ENCODE data around the gene MRPL57.
"Not testable (repeated sequence)": the region's sequence is repeated elsewhere in the genome, so short reads cannot be mapped to it uniquely, and the experiment has no call there.

MRPL57 gene

GRCh38 chr13:21176215-21176981 is at the start of gene MRPL57, which contains the start of gene SKA3:
Gene MRPL57 (plus strand): TSS chr13:21176658. CDS start chr13:21176917, 259 bp downstream.
Gene SKA3 (minus strand): TSS chr13:21176552. CDS start chr13:21176477, 75 bp downstream.
- DNase-seq (ENCODE audit: low read depth), result peak; percentile 91

- no peak for DNase-seq (ENCODE audit: low read depth)
These were observed 46.3 kb upstream of the MRPL57 start for GRCh38 chr13:21130116-21130515.

- DNase-seq (ENCODE audit: low read depth), result no peak
These were observed 43.4 kb upstream of the MRPL57 start for GRCh38 chr13:21133077-21133476.

GRCh38 chr13:21134475-21134874 is 42.0 kb upstream of the MRPL57 start:
- no peak for DNase-seq (ENCODE audit: low read depth)

GRCh38 chr13:21135833-21136232 is 40.6 kb upstream of the MRPL57 start:
- DNase-seq (ENCODE audit: low read depth), result not testable (repeated sequence)

- DNase-seq (ENCODE audit: low read depth), result no peak
These were observed 38.8 kb upstream of the MRPL57 start for GRCh38 chr13:21137696-21138095.

- DNase-seq (ENCODE audit: low read depth), result no peak
These were observed 37.9 kb upstream of the MRPL57 start for GRCh38 chr13:21138561-21138960.

- no peak for DNase-seq (ENCODE audit: low read depth)
These were observed 37.1 kb upstream of the MRPL57 start for GRCh38 chr13:21139374-21139773.

GRCh38 chr13:21142766-21143165 is 33.7 kb upstream of the MRPL57 start:
- DNase-seq (ENCODE audit: low read depth), result no peak

- DNase-seq (ENCODE audit: low read depth), result no peak
These were observed 28.6 kb upstream of the MRPL57 start for GRCh38 chr13:21147827-21148226.

- no peak for DNase-seq (ENCODE audit: low read depth)
These were observed 27.8 kb upstream of the MRPL57 start for GRCh38 chr13:21148557-21149258.

GRCh38 chr13:21149568-21149967 is 26.9 kb upstream of the MRPL57 start:
- DNase-seq (ENCODE audit: low read depth), result no peak

GRCh38 chr13:21150013-21150412 is 26.4 kb upstream of the MRPL57 start:
- DNase-seq (ENCODE audit: low read depth), result no peak

- DNase-seq (ENCODE audit: low read depth), result no peak
These were observed 24.1 kb upstream of the MRPL57 start for GRCh38 chr13:21152251-21152899.

GRCh38 chr13:21164631-21165030 is 11.8 kb upstream of the MRPL57 start:
- no peak for DNase-seq (ENCODE audit: low read depth)

GRCh38 chr13:21165606-21166005 is 10.9 kb upstream of the MRPL57 start:
- DNase-seq (ENCODE audit: low read depth), result not testable (repeated sequence)

- DNase-seq (ENCODE audit: low read depth), result no peak
These were observed 5.0 kb upstream of the MRPL57 start for GRCh38 chr13:21171420-21171819.

GRCh38 chr13:21173767-21174166 is 2.7 kb upstream of the MRPL57 start:
- not testable (repeated sequence) for DNase-seq (ENCODE audit: low read depth)

- DNase-seq (ENCODE audit: low read depth), result no peak
These were observed 723 bp upstream of the MRPL57 start for GRCh38 chr13:21175656-21176214.

- no peak for DNase-seq (ENCODE audit: low read depth)
These were observed 475 bp downstream of the MRPL57 start for GRCh38 chr13:21176982-21177284.

GRCh38 chr13:21181671-21182070 is 5.2 kb downstream of the MRPL57 start:
- DNase-seq (ENCODE audit: low read depth), result no peak

- not testable (repeated sequence) for DNase-seq (ENCODE audit: low read depth)
These were observed 10.0 kb downstream of the MRPL57 start for GRCh38 chr13:21186410-21186809.

GRCh38 chr13:21194756-21195155 is 18.3 kb downstream of the MRPL57 start:
- not testable (repeated sequence) for DNase-seq (ENCODE audit: low read depth)
